CD4-positive, CD25-positive, alpha-beta regulatory T cell (primary cell): ENCODE measurements around the gene PITPNM1. TPM values are rescaled to one million over a fixed set of nuclear protein-coding genes. Genes with fewer than 3 reads are reported as not detected.
"Not testable (repeated sequence)": the region's sequence is repeated elsewhere in the genome, so short reads cannot be mapped to it uniquely, and the experiment has no call there.

ENCODE experiments used
- ATAC-seq, 2 donors: fragments of 150-1000 bp; cut with Tn5 transposase; one replicate each; pipeline ENCODE4 v1.10.0; 2021; ENCODE audit warnings: low read depth in 2 of 2, moderate number of reproducible peaks in 2 of 2, moderate library complexity in 1 of 2
- DNase-seq, 3 donors: peaks; one replicate each; pipeline versions ENCODE4 v3.0.0 to v3.0.0-alpha.2; 2012 to 2022; ENCODE audit warnings: mixed read lengths in 1 of 3
- H3K27ac ChIP-seq: one replicate; pipeline ENCODE4 v1.7.0; 2013; ENCODE audit warnings: mild to moderate bottlenecking, low read length; ENCODE audit not compliant: insufficient read depth, poor library complexity, severe bottlenecking
- H3K27me3 ChIP-seq: one replicate; pipeline ENCODE4 v1.7.0; 2013; ENCODE audit warnings: low read length; ENCODE audit not compliant: control insufficient read depth, insufficient read depth
- H3K36me3 ChIP-seq: one replicate; pipeline ENCODE4 v1.7.0; 2013; ENCODE audit warnings: mild to moderate bottlenecking, low read length, moderate library complexity; ENCODE audit not compliant: control insufficient read depth, insufficient read depth
- H3K4me1 ChIP-seq: 2 replicates; pipeline ENCODE4 v1.7.0; 2013; ENCODE audit warnings: mild to moderate bottlenecking, low read length; ENCODE audit not compliant: insufficient read depth, control insufficient read depth, poor library complexity, severe bottlenecking
- H3K4me3 ChIP-seq: one replicate; pipeline ENCODE4 v1.7.0; 2013; ENCODE audit warnings: low read depth, mild to moderate bottlenecking, low read length, moderate library complexity
- H3K9me3 ChIP-seq, 2 experiments: 1 replicate in 1 of 2; 2 replicates in 1 of 2; pipeline ENCODE4 v1.7.0; 2013; ENCODE audit warnings: low read length in 2 of 2, mild to moderate bottlenecking in 1 of 2, moderate library complexity in 1 of 2; ENCODE audit not compliant: control insufficient read depth in 2 of 2
- H3K27ac Mint-ChIP-seq, 3 donors: one replicate each; pipeline ENCODE4 v1.8.0; 2020 to 2022; ENCODE audit warnings: mild to moderate bottlenecking in 3 of 3, mixed read lengths in 3 of 3, moderate library complexity in 2 of 3
- H3K27me3 Mint-ChIP-seq: one replicate; pipeline ENCODE4 v1.8.0; 2022; ENCODE audit warnings: mild to moderate bottlenecking, mixed read lengths
- H3K36me3 Mint-ChIP-seq: one replicate; pipeline ENCODE4 v1.8.0; 2020; ENCODE audit warnings: mixed read lengths
- H3K4me1 Mint-ChIP-seq, 4 donors: one replicate each; pipeline ENCODE4 v1.8.0; 2020 to 2022; ENCODE audit warnings: mixed read lengths in 4 of 4, mild to moderate bottlenecking in 1 of 4
- H3K4me3 Mint-ChIP-seq, 4 donors: one replicate each; pipeline ENCODE4 v1.8.0; 2020 to 2022; ENCODE audit warnings: mild to moderate bottlenecking in 4 of 4, mixed read lengths in 4 of 4, moderate library complexity in 3 of 4
- H3K9me3 Mint-ChIP-seq, 7 donors: one replicate each; pipeline ENCODE4 v1.8.0; 2020 to 2022; ENCODE audit warnings: mixed read lengths in 7 of 7, mild to moderate bottlenecking in 3 of 7, moderate library complexity in 2 of 7
- polyA plus RNA-seq, 4 donors: library from polyadenylated mRNA; unstranded; fragments of 300-500 nt; fragmentation: Illumina TruSeq; gene quantifications; one replicate each; pipeline ENCODE4 v1.2.3, GENCODE V29; 2021
- total RNA-seq: library from RNA; stranded (reverse); gene quantifications from one replicate; pipeline ENCODE4 v1.2.3, GENCODE V29; 2022

The PITPNM1 gene
- total and polyA plus RNA-seq, 5 donors from 2014 or later = 15.7 to 116 (median 17.9) TPM

GRCh38 chr11:67489203-67489884 lies 15.8 kb downstream of the PITPNM1 start:
- Histone ChIP-seq H3K36me3 (peaks cover 48% of the 10 kb centered on the region), H3K27ac (peak overlapping the region; percentile 92), H3K4me3 (no peak overlapping the region), H3K4me1 (peaks cover 49% of the 10 kb centered on the region), H3K27me3 (no peaks in the 10 kb centered on the region), H3K9me3 (no peaks in the 10 kb centered on the region)
- Mint-ChIP-seq H3K4me1 (peaks cover 5 to 55% (median 39%) of the 10 kb centered on the region in 4 donors), H3K27ac (peak overlapping the region in 1 of 3 donors; percentile 92), H3K4me3 (peak overlapping the region in 1 of 4 donors; percentile 69), H3K27me3 (peaks cover 4% of the 10 kb centered on the region), H3K9me3 (no peaks in the 10 kb centered on the region), H3K36me3 (peaks cover 18% of the 10 kb centered on the region)
- ATAC-seq = no peak
- no peak for DNase-seq

- Histone ChIP-seq H3K27ac (peak overlapping the region; percentile 92), H3K4me3 (peak overlapping the region; percentile 49), H3K4me1 (peaks cover 70% of the 10 kb centered on the region), H3K36me3 (peaks cover 37% of the 10 kb centered on the region), H3K27me3 (no peaks in the 10 kb centered on the region), H3K9me3 (no peaks in the 10 kb centered on the region)
- Mint-ChIP-seq H3K4me3 (peak overlapping the region; percentile 85 to 97 (median 88)), H3K36me3 (peaks cover 18% of the 10 kb centered on the region), H3K27me3 (peaks cover 4% of the 10 kb centered on the region), H3K4me1 (peaks cover 9 to 76% (median 51%) of the 10 kb centered on the region in 4 donors), H3K27ac (peak overlapping the region; percentile 95 to 99 (median 99)), H3K9me3 (no peaks in the 10 kb centered on the region)
- ATAC-seq = no peak
- peak in 1 of 3 donors; percentile 40 for DNase-seq
These were observed 18.5 kb downstream of the PITPNM1 start for GRCh38 chr11:67486481-67487195.

GRCh38 chr11:67485873-67486361 lies 19.2 kb downstream of the PITPNM1 start:
- peaks cover 18% of the 10 kb centered on the region for H3K36me3 Mint-ChIP-seq
- DNase-seq = peak; percentile 24 to 83 (median 40)
- Histone ChIP-seq H3K4me1 (peaks cover 70% of the 10 kb centered on the region), H3K27ac (peak overlapping the region; percentile 92), H3K36me3 (peaks cover 30% of the 10 kb centered on the region), H3K4me3 (peak overlapping the region; percentile 49)
- not testable (repeated sequence) for ATAC-seq, H3K27me3 ChIP-seq, H3K27me3 Mint-ChIP-seq, H3K9me3 ChIP-seq, H3K9me3 Mint-ChIP-seq
- peaks cover 9 to 74% (median 51%) of the 10 kb centered on the region in 4 donors for H3K4me1 Mint-ChIP-seq
- H3K4me3 Mint-ChIP-seq = peak overlapping the region; percentile 85 to 97 (median 88)
- H3K27ac Mint-ChIP-seq = peak overlapping the region; percentile 95 to 99 (median 99)

- Mint-ChIP-seq H3K4me3 (peak overlapping the region; percentile 92 to 99 (median 96)), H3K9me3 (no peaks in the 10 kb centered on the region), H3K27me3 (peaks cover 4% of the 10 kb centered on the region), H3K4me1 (peaks cover 9 to 70% (median 50%) of the 10 kb centered on the region in 4 donors), H3K36me3 (peaks cover 18% of the 10 kb centered on the region), H3K27ac (peak overlapping the region; percentile 99 to 100 (median 99))
- Histone ChIP-seq H3K4me1 (peaks cover 67% of the 10 kb centered on the region), H3K9me3 (no peaks in the 10 kb centered on the region), H3K27ac (peak overlapping the region; percentile 92), H3K36me3 (peaks cover 20% of the 10 kb centered on the region), H3K4me3 (peak overlapping the region; percentile 86), H3K27me3 (no peaks in the 10 kb centered on the region)
- ATAC-seq = no peak
- peak; percentile 40 to 69 (median 52) for DNase-seq
These were observed 20.3 kb downstream of the PITPNM1 start for GRCh38 chr11:67484847-67485311.

GRCh38 chr11:67483831-67484665 lies 21.1 kb downstream of the PITPNM1 start:
- Histone ChIP-seq H3K9me3 (no peaks in the 10 kb centered on the region), H3K4me3 (peak overlapping the region; percentile 86), H3K27me3 (no peaks in the 10 kb centered on the region), H3K27ac (peak overlapping the region; percentile 92), H3K36me3 (peaks cover 12% of the 10 kb centered on the region), H3K4me1 (peaks cover 67% of the 10 kb centered on the region)
- ATAC-seq (peak; percentile 52), DNase-seq (peak in 2 of 3 donors; percentile 84 to 88)
- peaks cover 4% of the 10 kb centered on the region for H3K27me3 Mint-ChIP-seq
- peaks cover 9 to 65% (median 46%) of the 10 kb centered on the region in 4 donors for H3K4me1 Mint-ChIP-seq
- peaks cover 14% of the 10 kb centered on the region for H3K36me3 Mint-ChIP-seq
- peak overlapping the region; percentile 99 to 100 (median 99) for H3K27ac Mint-ChIP-seq
- peak overlapping the region; percentile 92 to 99 (median 96) for H3K4me3 Mint-ChIP-seq
- no peaks in the 10 kb centered on the region for H3K9me3 Mint-ChIP-seq

- peaks cover 6% of the 10 kb centered on the region for H3K36me3 ChIP-seq
- H3K4me3 ChIP-seq = peak within 1 kb of the TSS; percentile 86
- ATAC-seq = peak; percentile 83 to 86
- Mint-ChIP-seq H3K27ac (peak within 1 kb of the TSS; percentile 99 to 100 (median 99)), H3K36me3 (peaks cover 14% of the 10 kb centered on the region), H3K4me1 (peaks cover 9 to 57% (median 43%) of the 10 kb centered on the region in 4 donors), H3K9me3 (no peaks in the 10 kb centered on the region), H3K27me3 (peaks cover 2% of the 10 kb centered on the region), H3K4me3 (peak within 1 kb of the TSS; percentile 92 to 99 (median 96))
- peak; percentile 97 to 99 (median 98) for DNase-seq
- H3K4me1 ChIP-seq = peaks cover 58% of the 10 kb centered on the region
- H3K27me3 ChIP-seq = no peaks in the 10 kb centered on the region
- peak within 1 kb of the TSS; percentile 92 for H3K27ac ChIP-seq
- H3K9me3 ChIP-seq = no peaks in the 10 kb centered on the region
These were observed 22.1 kb downstream of the PITPNM1 start, which contains the start of gene AIP for GRCh38 chr11:67482827-67483798. Gene AIP, plus strand, starts transcription at chr11:67483026. Its CDS starts 133 bp downstream, at chr11:67483159.
